T-helper 1 cell treated with Interleukin-12 subunit alpha and Interleukin-12 subunit beta and Interleukin-4 antibody, amounts not matched to agents 30 ng/mL and 1 ng/mL, for 36 hours (primary cell): ENCODE results near the gene CABYR. TPM values are rescaled to one million over a fixed set of nuclear protein-coding genes. Genes with fewer than 3 reads are reported as not detected.

Experiments used
- intact Hi-C: fragments of 100-400 bp; cut with micrococcal nuclease; formaldehyde crosslinking; loops from one replicate; pipeline ENCODE4 v1.15.1; 2024
- total RNA-seq: library from RNA; stranded (reverse); gene quantifications from 2 replicates; pipeline ENCODE4 v1.2.3, GENCODE V29; 2022

The CABYR gene
- total RNA-seq: 0.74 and 1.2 TPM in 2 replicates

GRCh38 chr18:24138789-24139616 lies at the start of gene CABYR:
TSS of gene CABYR (plus strand) at chr18:24139062. CDS start at chr18:24143115, 4,053 bp downstream.
- intact Hi-C loops: loop anchor here (2.0 to 5.0 kb wide), 5 partner anchors 20 to 1952 kb away; partner anchors contain the start of genes RMC1 and SS18

- intact Hi-C loops: no loop called here
Observed at GRCh38 chr18:24089076-24089475, 49.8 kb upstream of the CABYR start.

- intact Hi-C loops: no loop called here
Observed at GRCh38 chr18:24089515-24090337, 49.1 kb upstream of the CABYR start.

- intact Hi-C loops: no loop called here
Observed at GRCh38 chr18:24090876-24091275, 48.0 kb upstream of the CABYR start.

GRCh38 chr18:24094561-24094960 lies 44.3 kb upstream of the CABYR start:
- intact Hi-C loops: no loop called here

GRCh38 chr18:24095976-24096375 lies 42.9 kb upstream of the CABYR start:
- intact Hi-C loops: no loop called here

- intact Hi-C loops: no loop called here
Observed at GRCh38 chr18:24103320-24104021, 35.4 kb upstream of the CABYR start.

GRCh38 chr18:24104486-24104885 lies 34.4 kb upstream of the CABYR start:
- intact Hi-C loops: no loop called here

GRCh38 chr18:24108641-24109040 lies 30.2 kb upstream of the CABYR start:
- intact Hi-C loops: no loop called here

- intact Hi-C loops: no loop called here
Observed at GRCh38 chr18:24111936-24112335, 26.9 kb upstream of the CABYR start.

- intact Hi-C loops: no loop called here
Observed at GRCh38 chr18:24112464-24112863, 26.4 kb upstream of the CABYR start.

GRCh38 chr18:24112874-24113615 lies 25.8 kb upstream of the CABYR start:
- intact Hi-C loops: no loop called here

- intact Hi-C loops: no loop called here
Observed at GRCh38 chr18:24114924-24115549, 23.8 kb upstream of the CABYR start.

GRCh38 chr18:24115628-24116027 lies 23.2 kb upstream of the CABYR start:
- intact Hi-C loops: no loop called here

GRCh38 chr18:24118750-24119577 lies 19.9 kb upstream of the CABYR start:
- intact Hi-C loops: loop anchor here (1.0 to 2.0 kb wide), 13 partner anchors 20 to 666 kb away; partner anchors contain the start of genes CABYR and RIOK3

GRCh38 chr18:24120676-24121075 lies 18.2 kb upstream of the CABYR start:
- intact Hi-C loops: no loop called here

- intact Hi-C loops: no loop called here
Observed at GRCh38 chr18:24121625-24122024, 17.2 kb upstream of the CABYR start.

- intact Hi-C loops: no loop called here
Observed at GRCh38 chr18:24126155-24126961, 12.5 kb upstream of the CABYR start.

GRCh38 chr18:24127735-24128134 lies 11.1 kb upstream of the CABYR start:
- intact Hi-C loops: no loop called here
